ENCODE measurements around the gene FHDC1. TPM values are rescaled to one million over a fixed set of nuclear protein-coding genes. Genes with fewer than 3 reads are reported as not detected.

Gene FHDC1
- total RNA-seq, 1 experiment from 2014 or later = 19.9 TPM

DNA sequence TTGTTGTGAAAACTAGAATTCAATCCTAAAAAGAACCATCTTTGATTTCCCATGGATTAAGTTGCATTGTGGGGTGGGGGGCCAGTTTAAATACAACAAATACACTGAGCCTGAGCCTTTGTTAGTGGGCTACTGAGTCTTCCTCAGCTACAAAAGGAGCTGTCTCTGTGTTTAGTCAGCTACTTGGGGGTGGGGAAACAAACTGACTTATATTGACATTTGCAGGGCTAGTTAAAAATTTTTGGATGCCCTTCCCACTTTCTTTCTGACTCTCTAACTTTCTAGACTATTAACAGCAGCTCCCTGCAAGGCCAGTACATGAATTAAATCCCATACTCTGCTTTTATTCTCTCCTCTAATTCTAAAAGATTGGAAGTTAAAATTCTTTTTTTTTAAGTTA lies 32.5 kb upstream of the FHDC1 start:
- H3K36me3 Mint-ChIP-seq (ENCODE audit: insufficient read depth in 1 of 3, low read depth in 3 of 3) = peaks cover 6 to 10% (median 10%) of the 10 kb centered on the region in 3 experiments
- Histone ChIP-seq H2BK5ac (ENCODE audit: insufficient read length, low read length) (no peak overlapping the region), H3K4me1 (ENCODE audit: insufficient read depth, low read length) (no peaks in the 10 kb centered on the region; the same call in 1 of the 2 replicates), H4K91ac (ENCODE audit: insufficient read length, low read depth, low read length) (no peak overlapping the region), H3K23me2 (ENCODE audit: insufficient read length, low read depth, low read length, poor library complexity, severe bottlenecking) (no peaks in the 10 kb centered on the region), H4K8ac (replicated peaks; ENCODE audit: insufficient read length, low read depth, low read length) (no peak overlapping the region), H3K27me3 (ENCODE audit: insufficient read depth, low read length) (no peaks in the 10 kb centered on the region), H4K5ac (ENCODE audit: insufficient read length, low read depth, low read length) (no peak overlapping the region), H3T11ph (ENCODE audit: low read length) (no peak overlapping the region), H4K20me1 (ENCODE audit: control insufficient read depth, insufficient read depth, insufficient read length) (no peaks in the 10 kb centered on the region), H3K23ac (ENCODE audit: insufficient read length, low read depth, low read length) (no peak overlapping the region), H2BK120ac (ENCODE audit: low read depth, low read length, poor library complexity, severe bottlenecking) (no peak overlapping the region), H2BK12ac (ENCODE audit: insufficient read length, low read depth, low read length) (no peak overlapping the region), H3K9me3 (ENCODE audit: control insufficient read depth, low read depth, low read length) (no peaks in the 10 kb centered on the region), H3K27ac (ENCODE audit: insufficient read length, low read depth, low read length) (no peak overlapping the region), H3K4me2 (ENCODE audit: insufficient read depth, insufficient read length, low read length) (no peak overlapping the region), H2AFZ (ENCODE audit: low read length) (no peak overlapping the region), H3K4ac (ENCODE audit: low read depth, low read length) (no peak overlapping the region), H3K18ac (ENCODE audit: insufficient read length, low read depth, low read length) (no peak overlapping the region), H3K79me2 (ENCODE audit: insufficient read depth, low read length) (no peaks in the 10 kb centered on the region), H3K14ac (ENCODE audit: insufficient read depth, low read length) (no peak overlapping the region), H2BK15ac (ENCODE audit: low read depth, low read length) (no peak overlapping the region), H2AK5ac (ENCODE audit: insufficient read length, low read length) (no peak overlapping the region), H3K56ac (ENCODE audit: insufficient read length, low read depth, low read length) (no peak overlapping the region), H3K9ac (ENCODE audit: extremely low read depth, insufficient read length, low read length) (no peak overlapping the region), H3K79me1 (ENCODE audit: insufficient read depth, low read depth, low read length, poor library complexity, severe bottlenecking) (no peaks in the 10 kb centered on the region), H2BK20ac (ENCODE audit: low read depth, low read length, poor library complexity, severe bottlenecking) (no peak overlapping the region)
- DNase-seq = no peak
- H3K9me3 Mint-ChIP-seq = no peaks in the 10 kb centered on the region
- TF ChIP-seq, protein P1, sequence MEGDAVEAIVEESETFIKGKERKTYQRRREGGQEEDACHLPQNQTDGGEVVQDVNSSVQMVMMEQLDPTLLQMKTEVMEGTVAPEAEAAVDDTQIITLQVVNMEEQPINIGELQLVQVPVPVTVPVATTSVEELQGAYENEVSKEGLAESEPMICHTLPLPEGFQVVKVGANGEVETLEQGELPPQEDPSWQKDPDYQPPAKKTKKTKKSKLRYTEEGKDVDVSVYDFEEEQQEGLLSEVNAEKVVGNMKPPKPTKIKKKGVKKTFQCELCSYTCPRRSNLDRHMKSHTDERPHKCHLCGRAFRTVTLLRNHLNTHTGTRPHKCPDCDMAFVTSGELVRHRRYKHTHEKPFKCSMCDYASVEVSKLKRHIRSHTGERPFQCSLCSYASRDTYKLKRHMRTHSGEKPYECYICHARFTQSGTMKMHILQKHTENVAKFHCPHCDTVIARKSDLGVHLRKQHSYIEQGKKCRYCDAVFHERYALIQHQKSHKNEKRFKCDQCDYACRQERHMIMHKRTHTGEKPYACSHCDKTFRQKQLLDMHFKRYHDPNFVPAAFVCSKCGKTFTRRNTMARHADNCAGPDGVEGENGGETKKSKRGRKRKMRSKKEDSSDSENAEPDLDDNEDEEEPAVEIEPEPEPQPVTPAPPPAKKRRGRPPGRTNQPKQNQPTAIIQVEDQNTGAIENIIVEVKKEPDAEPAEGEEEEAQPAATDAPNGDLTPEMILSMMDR (conservative IDR thresholded peaks at IDR 0.05) = no peak
- H3K27me3 Mint-ChIP-seq (ENCODE audit: low read depth) = no peaks in the 10 kb centered on the region
- H3K27ac Mint-ChIP-seq = 0 out of 7 replicates have a peak overlapping the region, but pooled peaks of 1 of the 3 experiments have one; percentile 17
- no peak overlapping the region for H3K4me3 Mint-ChIP-seq
- peaks cover 7 to 8% of the 10 kb centered on the region in 2 experiments; a peak in 3 of 4 replicates for H3K4me1 Mint-ChIP-seq

Measured in H9 (cell line).